GF-D8 (cell line): ENCODE measurements around the gene SLC22A14.
"Not testable (repeated sequence)": the region's sequence is repeated elsewhere in the genome, so short reads cannot be mapped to it uniquely, and the experiment has no call there.

ENCODE experiments used
- DNase-seq: peaks from one replicate; lab custom pipeline; 2025; lab: John Stamatoyannopoulos, UW

Gene SLC22A14

GRCh38 chr3:38281895-38282686 is at the start of gene SLC22A14:
TSS of gene SLC22A14 (plus strand) at chr3:38282294. CDS start at chr3:38306027, 23,733 bp downstream.
- DNase-seq = no peak

GRCh38 chr3:38232701-38233100 is 49.4 kb upstream of the SLC22A14 start:
- DNase-seq = no peak

GRCh38 chr3:38235466-38235865 is 46.6 kb upstream of the SLC22A14 start:
- no peak for DNase-seq

GRCh38 chr3:38238416-38239008 is 43.6 kb upstream of the SLC22A14 start:
- DNase-seq = no peak

GRCh38 chr3:38242812-38243211 is 39.3 kb upstream of the SLC22A14 start:
- DNase-seq = not testable (repeated sequence)

GRCh38 chr3:38245930-38246329 is 36.2 kb upstream of the SLC22A14 start:
- no peak for DNase-seq

GRCh38 chr3:38247366-38248035 is 34.6 kb upstream of the SLC22A14 start:
- DNase-seq = no peak

- no peak for DNase-seq
Observed at GRCh38 chr3:38250198-38250597, 31.9 kb upstream of the SLC22A14 start.

GRCh38 chr3:38251197-38251596 is 30.9 kb upstream of the SLC22A14 start:
- no peak for DNase-seq

GRCh38 chr3:38253704-38254103 is 28.4 kb upstream of the SLC22A14 start:
- DNase-seq = no peak

- no peak for DNase-seq
Observed at GRCh38 chr3:38254872-38255271, 27.2 kb upstream of the SLC22A14 start.

GRCh38 chr3:38255627-38256026 is 26.5 kb upstream of the SLC22A14 start:
- no peak for DNase-seq

- DNase-seq = no peak
Observed at GRCh38 chr3:38257583-38257982, 24.5 kb upstream of the SLC22A14 start.

GRCh38 chr3:38260474-38260873 is 21.6 kb upstream of the SLC22A14 start:
- no peak for DNase-seq

- DNase-seq = no peak
Observed at GRCh38 chr3:38264353-38264771, 17.7 kb upstream of the SLC22A14 start.

GRCh38 chr3:38264779-38265178 is 17.3 kb upstream of the SLC22A14 start:
- DNase-seq = no peak

- no peak for DNase-seq
Observed at GRCh38 chr3:38265604-38266307, 16.3 kb upstream of the SLC22A14 start, which contains the start of gene SLC22A13. TSS of gene SLC22A13 (plus strand) at chr3:38265812. CDS start at chr3:38265861, 49 bp downstream.

- no peak for DNase-seq
Observed at GRCh38 chr3:38266810-38267209, 15.3 kb upstream of the SLC22A14 start.

- no peak for DNase-seq
Observed at GRCh38 chr3:38267662-38268061, 14.4 kb upstream of the SLC22A14 start.

- no peak for DNase-seq
Observed at GRCh38 chr3:38268087-38268486, 14.0 kb upstream of the SLC22A14 start.

- DNase-seq = peak; percentile 20
Observed at GRCh38 chr3:38268522-38268921, 13.6 kb upstream of the SLC22A14 start.

- DNase-seq = no peak
Observed at GRCh38 chr3:38270606-38271005, 11.5 kb upstream of the SLC22A14 start.
